DOHH2 (cell line): ENCODE measurements around the gene FYCO1.

ENCODE experiments used
- H3F3A ChIP-seq: fragments of 200-600 bp; sonication (generic), shearing (Covaris generic); 2 replicates; pipeline ENCODE4 v1.6.0; 2016; ENCODE audit warnings: antibody characterized with exemption, mild to moderate bottlenecking; ENCODE audit not compliant: control insufficient read depth, insufficient read depth
- H3K27ac ChIP-seq: fragments of 200-600 bp; sonication (generic); 2 replicates; pipeline ENCODE4 v1.5.1; 2014; ENCODE audit warnings: low read depth, mild to moderate bottlenecking, low read length, moderate library complexity
- H3K27me3 ChIP-seq: fragments of 200-600 bp; sonication (generic); 2 replicates; pipeline ENCODE4 v1.6.1; 2014; ENCODE audit warnings: mild to moderate bottlenecking, low read length, mixed read lengths; ENCODE audit not compliant: control insufficient read depth
- H3K36me3 ChIP-seq: fragments of 200-600 bp; sonication (generic); 2 replicates; pipeline ENCODE4 v1.6.1; 2014; ENCODE audit warnings: mild to moderate bottlenecking, low read length, moderate library complexity, mixed read lengths; ENCODE audit not compliant: control insufficient read depth
- H3K4me1 ChIP-seq: fragments of 200-600 bp; sonication (generic); 2 replicates; pipeline ENCODE4 v1.6.1; 2014; ENCODE audit warnings: mild to moderate bottlenecking, low read length, mixed read lengths; ENCODE audit not compliant: control insufficient read depth
- H3K4me2 ChIP-seq: fragments of 200-600 bp; sonication (generic); 2 replicates; pipeline ENCODE4 v1.6.0; 2014; ENCODE audit warnings: mild to moderate bottlenecking, low read length, moderate library complexity
- H3K4me3 ChIP-seq: fragments of 200-600 bp; sonication (generic); 2 replicates; pipeline ENCODE4 v1.5.1; 2014; ENCODE audit warnings: mild to moderate bottlenecking, low read length, mixed read lengths
- H3K79me2 ChIP-seq: fragments of 200-600 bp; sonication (generic); 2 replicates; pipeline ENCODE4 v1.6.1; 2014; ENCODE audit warnings: mild to moderate bottlenecking, low read length, mixed read lengths; ENCODE audit not compliant: control insufficient read depth
- H3K9me2 ChIP-seq: fragments of 200-600 bp; sonication (generic); replicated peaks from 2 replicates; pipeline ENCODE4 v1.6.1; 2014; ENCODE audit warnings: mild to moderate bottlenecking, low read length, mixed read lengths; ENCODE audit not compliant: control insufficient read depth
- H3K9me3 ChIP-seq: fragments of 200-600 bp; sonication (generic); 2 replicates; pipeline ENCODE4 v1.6.1; 2014; ENCODE audit warnings: antibody characterized with exemption, low read length, mixed read lengths; ENCODE audit not compliant: control insufficient read depth, insufficient read depth
- H4K20me1 ChIP-seq: fragments of 200-600 bp; sonication (generic); 2 replicates; pipeline ENCODE4 v1.6.0; 2014; ENCODE audit warnings: low read depth, mild to moderate bottlenecking, antibody characterized with exemption, low read length, moderate library complexity; ENCODE audit not compliant: control insufficient read depth, insufficient read depth
- CTCF ChIP-seq: fragments of 200-600 bp; sonication (generic); IDR thresholded peaks from one replicate; pipeline ENCODE4 v1.5.1; 2014; ENCODE audit warnings: antibody characterized with exemption, mild to moderate bottlenecking, low read depth, low read length; ENCODE audit not compliant: poor library complexity, severe bottlenecking
- EZH2phosphoT487 ChIP-seq: fragments of 200-600 bp; sonication (generic); IDR thresholded peaks from 2 replicates; pipeline ENCODE4 v1.6.1; 2017; ENCODE audit warnings: borderline replicate concordance, mild to moderate bottlenecking, antibody characterized with exemption, low read length, moderate library complexity, mixed read lengths

FYCO1 gene

GRCh38 chr3:45894015-45894414, 101.6 kb downstream of the FYCO1 start:
- H3K9me2 ChIP-seq, result no peaks in the 10 kb centered on the region
- H3K4me3 ChIP-seq, result no peak overlapping the region
- TF ChIP-seq EZH2phosphoT487, result no peak
- TF ChIP-seq CTCF, result no peak

GRCh38 chr3:45892161-45892560, 103.5 kb downstream of the FYCO1 start:
- Histone ChIP-seq H3K27me3 (peaks cover 41% of the 10 kb centered on the region), H3K4me2 (no peak overlapping the region), H3F3A (no peaks in the 10 kb centered on the region), H3K4me3 (no peak overlapping the region), H3K9me2 (no peaks in the 10 kb centered on the region), H3K79me2 (no peaks in the 10 kb centered on the region), H3K36me3 (no peaks in the 10 kb centered on the region), H3K4me1 (peaks cover 10% of the 10 kb centered on the region), H3K27ac (no peak overlapping the region), H3K9me3 (no peaks in the 10 kb centered on the region), H4K20me1 (no peaks in the 10 kb centered on the region)
- TF ChIP-seq CTCF, result no peak
- TF ChIP-seq EZH2phosphoT487, result no peak

More at GRCh38 chr3:45894015-45894414, 101.6 kb downstream of the FYCO1 start:
- Histone ChIP-seq H3F3A (no peaks in the 10 kb centered on the region), H3K36me3 (no peaks in the 10 kb centered on the region), H4K20me1 (no peaks in the 10 kb centered on the region), H3K79me2 (no peaks in the 10 kb centered on the region), H3K9me3 (no peaks in the 10 kb centered on the region), H3K4me2 (no peak overlapping the region), H3K27ac (no peak overlapping the region), H3K4me1 (peaks cover 9% of the 10 kb centered on the region), H3K27me3 (peaks cover 41% of the 10 kb centered on the region)

- H3K27me3 ChIP-seq, result peaks cover 50% of the 10 kb centered on the region
- no peak overlapping the region for H3K4me2 ChIP-seq
- H3K27ac ChIP-seq, result no peak overlapping the region
- H3K4me3 ChIP-seq, result no peak overlapping the region
- no peaks in the 10 kb centered on the region for H3K9me3 ChIP-seq
- H3K9me2 ChIP-seq, result no peaks in the 10 kb centered on the region
- peaks cover 10% of the 10 kb centered on the region for H3K4me1 ChIP-seq
- no peaks in the 10 kb centered on the region for H3K79me2 ChIP-seq
- no peaks in the 10 kb centered on the region for H3K36me3 ChIP-seq
- no peaks in the 10 kb centered on the region for H3F3A ChIP-seq
- TF ChIP-seq EZH2phosphoT487, result no peak
- no peak for TF ChIP-seq CTCF
- no peaks in the 10 kb centered on the region for H4K20me1 ChIP-seq
These were observed 105.2 kb downstream of the FYCO1 start for GRCh38 chr3:45890405-45890804.
